K562 (cell line): ENCODE data around the gene SPEF1. TPM values are rescaled to one million over a fixed set of nuclear protein-coding genes. Genes with fewer than 3 reads are reported as not detected.

Source experiments
- ATAC-seq: fragments of 200-7000 bp; cut with Tn5 transposase; 3 replicates; pipeline ENCODE4 v1.9.1; 2020; ENCODE audit warnings: moderate library complexity
- BruUV-seq: library from RNA; stranded (reverse); fragments of 400-500 nt; replicated peaks from 2 replicates; lab custom pipeline; 2021; lab: Mats Ljungman, UMichigan
- CTCF ChIA-PET: fragments of 300-600 bp; formaldehyde crosslinking; extraction: SDS; loops from one replicate; lab custom pipeline; 2021; ENCODE audit warnings: low intra/inter-chr PET ratio; lab: Yijun Ruan, JAX
- POLR2A ChIA-PET: fragments of 300-600, 350-650 bp; sonication (Branson Sonifier 250); formaldehyde crosslinking; extraction: SDS; loops from one replicate; lab custom pipeline; 2021; ENCODE audit warnings: antibody characterized with exemption, inconsistent platforms; lab: Yijun Ruan, JAX
- DNase-seq, 4 experiments: peaks; one replicate each; pipeline versions ENCODE4 v3.0.0 to v3.0.0-alpha.2; 2011 to 2018; ENCODE audit warnings: low spot score in 3 of 4, mixed read lengths in 3 of 4; ENCODE audit errors: extremely low read depth in 1 of 4
- FAIRE-seq: peaks from 2 replicates; lab custom pipeline; 2011; peaks lifted over from hg19 to GRCh38; lab: Jason Lieb, UNC
- H2AFZ ChIP-seq: 2 replicates; pipeline ENCODE4 v1.6.0; 2011; ENCODE audit warnings: low read depth, low read length, control low read depth, inconsistent platforms
- H3K27ac ChIP-seq: fragments of 200-600 bp; 3 replicates; pipeline ENCODE4 v1.8.0; 2011; ENCODE audit warnings: low read depth, mild to moderate bottlenecking, control low read depth, inconsistent platforms, low read length, moderate library complexity, mixed read lengths; ENCODE audit errors: extremely low read depth
- H3K27me3 ChIP-seq, 2 experiments: fragments of 300-600 bp in 1 of 2; 2 replicates in 1 of 2; 3 replicates in 1 of 2; pipeline versions ENCODE4 v1.6.0 to v1.8.0; 2011; ENCODE audit warnings: inconsistent platforms in 2 of 2, low read length in 2 of 2, mild to moderate bottlenecking in 1 of 2, mixed read lengths in 1 of 2, moderate library complexity in 1 of 2; ENCODE audit not compliant: control insufficient read depth in 2 of 2, insufficient read depth in 2 of 2
- H3K36me3 ChIP-seq: fragments of 300-600 bp; 3 replicates; pipeline ENCODE4 v1.8.0; 2011; ENCODE audit warnings: mild to moderate bottlenecking, low read length, inconsistent platforms; ENCODE audit not compliant: control insufficient read depth, insufficient read depth
- H3K4me1 ChIP-seq, 2 experiments: fragments of 200-600 bp in 1 of 2; replicated peaks in 1 of 2; 2 replicates in 1 of 2; 3 replicates in 1 of 2; pipeline versions ENCODE4 v1.5.1 to v1.8.0; 2011; ENCODE audit warnings: inconsistent platforms in 2 of 2, low read length in 2 of 2, mild to moderate bottlenecking in 1 of 2, mixed read lengths in 1 of 2, moderate library complexity in 1 of 2; ENCODE audit not compliant: control insufficient read depth in 2 of 2, insufficient read depth in 2 of 2
- H3K4me2 ChIP-seq: 2 replicates; pipeline ENCODE4 v1.6.1; 2011; ENCODE audit warnings: low read length, control low read depth, inconsistent platforms, mixed read lengths; ENCODE audit not compliant: insufficient read depth
- H3K4me3 ChIP-seq: fragments of 200-600 bp; sonication (generic), shearing (Covaris generic); 2 replicates; pipeline ENCODE4 v1.5.1; 2016; ENCODE audit warnings: control low read depth, inconsistent platforms
- H3K79me2 ChIP-seq: fragments of 200-600 bp; 3 replicates; pipeline ENCODE4 v1.8.0; 2011; ENCODE audit warnings: low read length, inconsistent platforms; ENCODE audit not compliant: control insufficient read depth, insufficient read depth
- H3K9ac ChIP-seq, 2 experiments: 2 replicates each; pipeline versions ENCODE4 v1.6.0 to v1.6.1; 2011; ENCODE audit warnings: low read depth in 2 of 2, low read length in 2 of 2, control low read depth in 1 of 2, inconsistent platforms in 1 of 2, mild to moderate bottlenecking in 1 of 2, mixed read lengths in 1 of 2; ENCODE audit not compliant: insufficient read depth in 1 of 2
- H3K9me1 ChIP-seq: one replicate; pipeline ENCODE4 v1.6.0; 2011; ENCODE audit warnings: inconsistent platforms, mild to moderate bottlenecking, low read length, moderate library complexity; ENCODE audit not compliant: control insufficient read depth, insufficient read depth
- H3K9me3 ChIP-seq: replicated peaks from 2 replicates; pipeline ENCODE4 v1.5.1; 2011; ENCODE audit warnings: low read depth, low read length, inconsistent platforms; ENCODE audit not compliant: control insufficient read depth, insufficient read depth
- H4K20me1 ChIP-seq: replicated peaks from 2 replicates; pipeline ENCODE4 v1.6.1; 2011; ENCODE audit warnings: low read length, inconsistent platforms, mixed read lengths; ENCODE audit not compliant: control insufficient read depth, insufficient read depth
- NFIC ChIP-seq: fragments of 450-650 bp; IDR thresholded peaks from 2 replicates; pipeline ENCODE4 v1.6.1; 2017; ENCODE audit warnings: mild to moderate bottlenecking, inconsistent platforms
- WGBS: fragments of 100-300 bp; shearing (Covaris generic); methylation state at CpG from one replicate; pipeline ENCODE4 v1.1.6; 2016; ENCODE audit warnings: low coverage, mixed read lengths; ENCODE audit not compliant: insufficient coverage; ENCODE audit errors: missing lambda C conversion rate; 5-methylcytosine and 5-hydroxymethylcytosine counted together
- in situ Hi-C: fragments of 300-500 bp; cut with MboI; formaldehyde crosslinking; loops from 4 replicates; pipeline ENCODE4 v1.15.0; 2018; ENCODE audit warnings: inconsistent platforms, mixed read lengths
- intact Hi-C: fragments of 100-400 bp; cut with micrococcal nuclease; formaldehyde crosslinking; loops from 2 replicates; pipeline ENCODE4 v1.14.2; 2022
- polyA plus RNA-seq, 8 experiments: library from polyadenylated mRNA; depleted of rRNA in 4 of 8; stranded (reverse) in 5 of 8; unstranded in 3 of 8; fragments of >200 nt; fragmentation: Nextera tagmentation in 2 of 8; fragmentation: Illumina TruSeq in 1 of 8; extraction: Ambion mirVana in 2 of 8; extraction: Trizol in 1 of 8; gene quantifications; 2 replicates each; pipeline versions ENCODE4 v1.2.1 to v1.2.3, GENCODE V29; 2011 to 2014; ENCODE audit warnings: inconsistent platforms in 1 of 8, missing spikeins in 1 of 8
- total RNA-seq, 7 experiments: library from RNA; depleted of rRNA in 6 of 7; stranded (reverse); fragments of >200 nt in 6 of 7; fragmentation: Illumina TruSeq in 2 of 7; extraction: Trizol in 2 of 7; gene quantifications; 2 replicates each; pipeline versions ENCODE4 v1.2.1 to v1.2.3, GENCODE V29; 2011 to 2021; ENCODE audit warnings: low replicate concordance in 1 of 7
- TF ChIP-seq, protein P1 (sequence below): fragments of 250-450 bp; sonication (Bioruptor Pico); IDR thresholded peaks from 2 replicates; pipeline ENCODE4 v1.5.0; 2021

Gene SPEF1
- total and polyA plus RNA-seq, 9 of the 15 experiments (the other 6 are each of a cell fraction or from before 2014, with no cell fraction given) = not detected

DNA sequence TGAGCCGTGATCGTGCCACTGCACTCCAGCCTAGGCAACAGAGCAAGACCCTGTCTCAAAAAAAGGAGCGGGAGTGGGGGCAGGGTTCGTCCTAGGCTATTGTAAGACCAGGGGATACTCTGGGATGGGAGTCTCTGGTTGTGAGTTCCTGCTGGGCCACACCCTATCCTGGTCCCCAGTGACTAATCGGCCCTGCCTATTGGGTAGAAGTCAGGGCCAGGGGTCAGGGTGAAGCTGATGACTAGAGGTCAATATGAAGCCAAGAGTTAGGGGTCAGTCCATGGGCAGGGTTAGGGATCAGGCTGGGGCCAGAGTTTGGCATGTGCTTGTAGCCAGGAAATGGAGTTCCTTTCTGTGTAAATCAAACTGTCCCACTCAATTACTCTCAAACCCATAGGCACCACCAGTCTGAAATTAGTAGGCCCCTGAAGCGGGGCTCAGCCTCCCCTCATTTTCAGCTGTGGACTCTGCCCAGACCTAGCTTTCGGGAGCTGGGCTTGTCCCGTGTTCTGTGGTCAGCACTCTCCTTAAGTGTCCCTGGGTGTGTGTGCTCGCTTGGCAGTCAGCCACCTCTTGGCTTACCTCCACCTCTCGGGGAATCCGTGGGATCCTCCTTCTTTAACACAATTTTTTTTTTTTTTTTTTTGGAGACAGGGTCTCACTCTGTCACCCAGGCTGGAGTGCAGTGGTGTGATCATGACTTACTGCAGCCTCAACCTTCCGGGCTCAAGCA is 47.0 kb downstream of the SPEF1 start:
- Histone ChIP-seq H3K9ac (no peak overlapping the region), H3K9me1 (no peaks in the 10 kb centered on the region), H3K9me3 (no peaks in the 10 kb centered on the region), H2AFZ (no peak overlapping the region), H3K27ac (no peak overlapping the region), H3K4me2 (no peak overlapping the region), H3K4me3 (no peak overlapping the region), H3K4me1 (peaks cover 0 to 14% of the 10 kb centered on the region in 2 experiments; a peak in 2 of 5 replicates), H3K36me3 (no peaks in the 10 kb centered on the region), H3K27me3 (peaks cover 0 to 16% of the 10 kb centered on the region in 2 experiments; a peak in 2 of 5 replicates), H4K20me1 (no peaks in the 10 kb centered on the region), H3K79me2 (no peaks in the 10 kb centered on the region)
- ChIA-PET POLR2A (interaction anchor here (0.6 to 1.1 kb wide), 2 partner anchors 10 to 27 kb away, joined by 3 read pairs; no protein-coding TSS in a partner anchor), CTCF (no interaction called here)
- TF ChIP-seq, protein P1, sequence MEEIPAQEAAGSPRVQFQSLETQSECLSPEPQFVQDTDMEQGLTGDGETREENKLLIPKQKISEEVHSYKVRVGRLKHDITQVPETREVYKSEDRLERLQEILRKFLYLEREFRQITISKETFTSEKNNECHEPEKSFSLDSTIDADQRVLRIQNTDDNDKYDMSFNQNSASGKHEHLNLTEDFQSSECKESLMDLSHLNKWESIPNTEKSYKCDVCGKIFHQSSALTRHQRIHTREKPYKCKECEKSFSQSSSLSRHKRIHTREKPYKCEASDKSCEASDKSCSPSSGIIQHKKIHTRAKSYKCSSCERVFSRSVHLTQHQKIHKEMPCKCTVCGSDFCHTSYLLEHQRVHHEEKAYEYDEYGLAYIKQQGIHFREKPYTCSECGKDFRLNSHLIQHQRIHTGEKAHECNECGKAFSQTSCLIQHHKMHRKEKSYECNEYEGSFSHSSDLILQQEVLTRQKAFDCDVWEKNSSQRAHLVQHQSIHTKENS (CRISPR knock-in tag) = no peak
- TF ChIP-seq NFIC = 0 out of 2 replicates have a peak, but pooled peaks have one; percentile 10
- ATAC-seq (peak; percentile 35; the same call in 2 of the 3 replicates), FAIRE-seq (no peak), DNase-seq (peak in 2 of 4 experiments; percentile 34 to 36)
- intact Hi-C loops (no loop called here), in situ Hi-C loops (no loop called here)
- WGBS = 32% methylated on average over 8 of the region's 12 CpGs
- BruUV-seq = no TSS peak
